Measurements from ENCODE around the gene NOL11. TPM values are rescaled to one million over a fixed set of nuclear protein-coding genes. Genes with fewer than 3 reads are reported as not detected.

Gene NOL11
- polyA plus RNA-seq (2013): 31.6 and 33.5 TPM in 2 replicates

GRCh38 chr17:67717624-67718324 is at the start of gene NOL11:
Gene NOL11, plus strand, starts transcription at chr17:67717936. Its CDS starts 12 bp downstream, at chr17:67717948.
- H3K4ac ChIP-seq (ENCODE audit: low read depth, low read length): peak within 1 kb of the TSS; percentile 91
- peak within 1 kb of the TSS; percentile 85 for H3K4me3 ChIP-seq (ENCODE audit: low read depth, low read length)
- peak within 1 kb of the TSS; percentile 96 for H3K4me2 ChIP-seq (ENCODE audit: low read length)
- H2AFZ ChIP-seq (ENCODE audit: insufficient read depth, low read length, poor library complexity): peak within 1 kb of the TSS; percentile 64
- peak within 1 kb of the TSS; percentile 90 for H3K14ac ChIP-seq (ENCODE audit: low read length)
- H2BK12ac ChIP-seq (ENCODE audit: low read length): no peak within 1 kb of the TSS
- H3K23ac ChIP-seq (ENCODE audit: low read length): no peak within 1 kb of the TSS
- peaks cover 4% of the 10 kb centered on the region for H3K79me1 ChIP-seq (ENCODE audit: low read length)
- peak within 1 kb of the TSS; percentile 73 for H2BK5ac ChIP-seq (ENCODE audit: low read depth, low read length, poor library complexity)
- peak within 1 kb of the TSS; percentile 84 for H4K12ac ChIP-seq (ENCODE audit: low read depth, low read length)
- peak within 1 kb of the TSS; percentile 98 for H3K9ac ChIP-seq (ENCODE audit: low read length)
- H3K27me3 ChIP-seq (ENCODE audit: insufficient read depth, low read length): no peaks in the 10 kb centered on the region
- peak within 1 kb of the TSS; percentile 95 for H3K18ac ChIP-seq (ENCODE audit: low read length)
- H4K8ac ChIP-seq (ENCODE audit: low read depth, low read length): peak within 1 kb of the TSS; percentile 96
- H4K91ac ChIP-seq (ENCODE audit: low read depth, low read length): peak within 1 kb of the TSS; percentile 85
- peaks cover 12% of the 10 kb centered on the region for H3K79me2 ChIP-seq (ENCODE audit: control insufficient read depth, insufficient read depth, low read length, poor library complexity)
- H2AK5ac ChIP-seq (ENCODE audit: low read length): peak within 1 kb of the TSS; percentile 5
- DNase-seq: peak; percentile 99 to 100
- no peaks in the 10 kb centered on the region for H3K9me3 ChIP-seq (ENCODE audit: insufficient read depth, low read depth, low read length)
- H3K27ac ChIP-seq (ENCODE audit: low read depth, low read length): peak within 1 kb of the TSS; percentile 82
- H3K4me1 ChIP-seq (ENCODE audit: control insufficient read depth in 1 of 2, insufficient read depth in 2 of 2, low read length in 2 of 2): peaks cover 5 to 7% of the 10 kb centered on the region in 2 experiments
- WGBS (ENCODE audit: extremely low coverage, insufficient coverage, insufficient read length): no CpG with 5 or more reads among the region's 49 CpGs
- H3K36me3 ChIP-seq (ENCODE audit: control insufficient read depth in 1 of 2, insufficient read depth in 2 of 2, low read length in 2 of 2): peaks cover 4 to 11% of the 10 kb centered on the region in 2 experiments
- peak within 1 kb of the TSS; percentile 83 for H2BK120ac ChIP-seq (ENCODE audit: insufficient read depth, low read length, poor library complexity)

GRCh38 chr17:67671493-67671892 is 46.2 kb upstream of the NOL11 start:
- Histone ChIP-seq H3K27me3 (ENCODE audit: insufficient read depth, low read length) (no peaks in the 10 kb centered on the region), H3K9ac (ENCODE audit: low read length) (no peak overlapping the region), H3K18ac (ENCODE audit: low read length) (no peak overlapping the region), H2BK5ac (ENCODE audit: low read depth, low read length, poor library complexity) (no peak overlapping the region), H3K36me3 (ENCODE audit: control insufficient read depth in 1 of 2, insufficient read depth in 2 of 2, low read length in 2 of 2) (no peaks in the 10 kb centered on the region), H3K14ac (ENCODE audit: low read length) (no peak overlapping the region), H2BK12ac (ENCODE audit: low read length) (no peak overlapping the region), H4K12ac (ENCODE audit: low read depth, low read length) (no peak overlapping the region), H3K9me3 (ENCODE audit: insufficient read depth, low read depth, low read length) (no peaks in the 10 kb centered on the region), H3K79me1 (ENCODE audit: low read length) (no peaks in the 10 kb centered on the region), H3K4me1 (ENCODE audit: control insufficient read depth in 1 of 2, insufficient read depth in 2 of 2, low read length in 2 of 2) (no peaks in the 10 kb centered on the region), H3K79me2 (ENCODE audit: control insufficient read depth, insufficient read depth, low read length, poor library complexity) (peaks cover 2% of the 10 kb centered on the region), H3K23ac (ENCODE audit: low read length) (no peak overlapping the region), H4K91ac (ENCODE audit: low read depth, low read length) (no peak overlapping the region), H2BK120ac (ENCODE audit: insufficient read depth, low read length, poor library complexity) (no peak overlapping the region), H3K4me2 (ENCODE audit: low read length) (no peak overlapping the region), H3K4ac (ENCODE audit: low read depth, low read length) (no peak overlapping the region), H3K27ac (ENCODE audit: low read depth, low read length) (no peak overlapping the region), H2AFZ (ENCODE audit: insufficient read depth, low read length, poor library complexity) (no peak overlapping the region), H3K4me3 (ENCODE audit: low read depth, low read length) (no peak overlapping the region), H2AK5ac (ENCODE audit: low read length) (no peak overlapping the region), H4K8ac (ENCODE audit: low read depth, low read length) (no peak overlapping the region)
- WGBS (ENCODE audit: extremely low coverage, insufficient coverage, insufficient read length): no CpG with 5 or more reads among the region's 3 CpGs
- no peak for DNase-seq

DNA sequence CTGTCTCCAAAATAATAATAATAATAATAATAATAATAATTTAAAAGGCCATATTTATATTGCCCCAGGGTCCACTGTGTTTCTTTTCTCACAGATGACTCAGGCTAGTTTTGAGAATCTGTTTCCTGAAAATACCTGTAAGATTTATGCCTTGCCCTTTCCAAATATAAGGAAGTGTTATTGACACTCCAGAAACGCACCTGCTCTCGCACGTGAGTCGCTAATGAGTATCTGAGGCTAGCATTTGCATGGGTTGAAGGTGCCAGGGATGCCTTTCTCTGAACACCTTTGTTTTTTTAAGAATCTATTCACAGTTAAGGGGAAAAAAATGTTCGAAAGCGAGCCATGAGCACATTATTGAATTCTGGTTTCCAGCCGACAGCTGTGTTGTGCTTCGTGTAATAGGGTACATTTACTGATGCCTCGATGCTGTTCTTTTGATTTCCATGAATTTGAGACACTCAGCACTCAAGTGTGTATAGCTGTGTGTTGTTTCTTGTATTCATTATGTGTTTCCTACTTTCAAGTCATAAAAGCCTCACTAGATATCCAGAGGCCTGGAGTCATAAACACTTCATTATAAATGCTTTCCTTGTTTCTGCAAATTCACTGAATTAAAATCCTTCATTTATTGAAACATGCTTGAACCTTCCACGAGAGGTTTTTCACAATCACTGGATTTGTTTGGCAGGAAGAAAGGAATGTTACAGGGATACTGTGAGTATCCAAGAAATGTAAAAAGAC is 45.0 kb upstream of the NOL11 start:
- no CpG with 5 or more reads among the region's 10 CpGs for WGBS (ENCODE audit: extremely low coverage, insufficient coverage, insufficient read length)
- H3K27me3 ChIP-seq (ENCODE audit: insufficient read depth, low read length): no peaks in the 10 kb centered on the region
- no peak overlapping the region for H4K8ac ChIP-seq (ENCODE audit: low read depth, low read length)
- H3K4me1 ChIP-seq (ENCODE audit: control insufficient read depth in 1 of 2, insufficient read depth in 2 of 2, low read length in 2 of 2): no peaks in the 10 kb centered on the region
- no peak overlapping the region for H2AK5ac ChIP-seq (ENCODE audit: low read length)
- no peaks in the 10 kb centered on the region for H3K79me1 ChIP-seq (ENCODE audit: low read length)
- H4K91ac ChIP-seq (ENCODE audit: low read depth, low read length): no peak overlapping the region
- no peak overlapping the region for H2AFZ ChIP-seq (ENCODE audit: insufficient read depth, low read length, poor library complexity)
- no peak overlapping the region for H3K18ac ChIP-seq (ENCODE audit: low read length)
- H3K27ac ChIP-seq (ENCODE audit: low read depth, low read length): no peak overlapping the region
- no peaks in the 10 kb centered on the region for H3K79me2 ChIP-seq (ENCODE audit: control insufficient read depth, insufficient read depth, low read length, poor library complexity)
- no peak overlapping the region for H3K4me2 ChIP-seq (ENCODE audit: low read length)
- H3K4ac ChIP-seq (ENCODE audit: low read depth, low read length): no peak overlapping the region
- no peak overlapping the region for H3K14ac ChIP-seq (ENCODE audit: low read length)
- no peak overlapping the region for H2BK12ac ChIP-seq (ENCODE audit: low read length)
- DNase-seq: no peak
- H2BK120ac ChIP-seq (ENCODE audit: insufficient read depth, low read length, poor library complexity): no peak overlapping the region
- H3K36me3 ChIP-seq (ENCODE audit: control insufficient read depth in 1 of 2, insufficient read depth in 2 of 2, low read length in 2 of 2): no peaks in the 10 kb centered on the region
- H3K4me3 ChIP-seq (ENCODE audit: low read depth, low read length): no peak overlapping the region
- H4K12ac ChIP-seq (ENCODE audit: low read depth, low read length): no peak overlapping the region
- H3K9ac ChIP-seq (ENCODE audit: low read length): no peak overlapping the region
- no peaks in the 10 kb centered on the region for H3K9me3 ChIP-seq (ENCODE audit: insufficient read depth, low read depth, low read length)
- no peak overlapping the region for H2BK5ac ChIP-seq (ENCODE audit: low read depth, low read length, poor library complexity)
- no peak overlapping the region for H3K23ac ChIP-seq (ENCODE audit: low read length)

- Histone ChIP-seq H3K4me1 (ENCODE audit: control insufficient read depth in 1 of 2, insufficient read depth in 2 of 2, low read length in 2 of 2) (no peaks in the 10 kb centered on the region), H3K4ac (ENCODE audit: low read depth, low read length) (no peak overlapping the region), H2BK12ac (ENCODE audit: low read length) (no peak overlapping the region), H3K4me2 (ENCODE audit: low read length) (no peak overlapping the region), H4K12ac (ENCODE audit: low read depth, low read length) (no peak overlapping the region), H3K14ac (ENCODE audit: low read length) (no peak overlapping the region), H3K27me3 (ENCODE audit: insufficient read depth, low read length) (no peaks in the 10 kb centered on the region), H3K23ac (ENCODE audit: low read length) (no peak overlapping the region), H3K9me3 (ENCODE audit: insufficient read depth, low read depth, low read length) (no peaks in the 10 kb centered on the region), H3K36me3 (ENCODE audit: control insufficient read depth in 1 of 2, insufficient read depth in 2 of 2, low read length in 2 of 2) (no peaks in the 10 kb centered on the region), H2BK5ac (ENCODE audit: low read depth, low read length, poor library complexity) (no peak overlapping the region), H3K79me1 (ENCODE audit: low read length) (no peaks in the 10 kb centered on the region), H4K91ac (ENCODE audit: low read depth, low read length) (no peak overlapping the region), H2BK120ac (ENCODE audit: insufficient read depth, low read length, poor library complexity) (no peak overlapping the region), H4K8ac (ENCODE audit: low read depth, low read length) (no peak overlapping the region), H3K27ac (ENCODE audit: low read depth, low read length) (no peak overlapping the region), H3K4me3 (ENCODE audit: low read depth, low read length) (no peak overlapping the region), H2AK5ac (ENCODE audit: low read length) (no peak overlapping the region), H3K9ac (ENCODE audit: low read length) (no peak overlapping the region), H3K79me2 (ENCODE audit: control insufficient read depth, insufficient read depth, low read length, poor library complexity) (no peaks in the 10 kb centered on the region), H3K18ac (ENCODE audit: low read length) (no peak overlapping the region), H2AFZ (ENCODE audit: insufficient read depth, low read length, poor library complexity) (no peak overlapping the region)
- no CpG with 5 or more reads among the region's 4 CpGs for WGBS (ENCODE audit: extremely low coverage, insufficient coverage, insufficient read length)
- DNase-seq: no peak
Observed at GRCh38 chr17:67675481-67675880, 42.3 kb upstream of the NOL11 start.

Measured in trophoblast cell (in vitro differentiated cells and primary cell).